HUES64 (cell line): ENCODE data around the gene TAF5L. TPM values are rescaled to one million over a fixed set of nuclear protein-coding genes. Genes with fewer than 3 reads are reported as not detected.

ENCODE experiments used
- H3K27ac ChIP-seq: 2 replicates; pipeline ENCODE4 v1.7.0; 2013; ENCODE audit warnings: low read depth, low read length, inconsistent platforms
- H3K27me3 ChIP-seq: 2 replicates; pipeline ENCODE4 v1.6.1; 2013; ENCODE audit warnings: mild to moderate bottlenecking, low read length; ENCODE audit not compliant: insufficient read depth
- H3K36me3 ChIP-seq: 2 replicates; pipeline ENCODE4 v1.6.1; 2013; ENCODE audit warnings: mild to moderate bottlenecking, low read length; ENCODE audit not compliant: insufficient read depth
- H3K4me1 ChIP-seq: 2 replicates; pipeline ENCODE4 v1.6.1; 2013; ENCODE audit warnings: mild to moderate bottlenecking, low read length, moderate library complexity; ENCODE audit not compliant: insufficient read depth
- H3K4me3 ChIP-seq: 2 replicates; pipeline ENCODE4 v1.5.1; 2013; ENCODE audit warnings: mild to moderate bottlenecking, low read length, moderate library complexity
- H3K9ac ChIP-seq: 2 replicates; pipeline ENCODE4 v1.6.1; 2013; ENCODE audit warnings: mild to moderate bottlenecking, low read depth, low read length
- H3K9me3 ChIP-seq: 2 replicates; pipeline ENCODE4 v1.6.1; 2013; ENCODE audit warnings: low read depth, low read length; ENCODE audit not compliant: insufficient read depth
- WGBS: fragments of 150-250, 120-280 bp; methylation state at CpG from one replicate; pipeline ENCODE4 v1.1.7; 2013; ENCODE audit warnings: missing lambda C conversion rate; 5-methylcytosine and 5-hydroxymethylcytosine counted together
- polyA plus RNA-seq, 2 experiments: library from polyadenylated mRNA; stranded (reverse); fragments of 50-300 nt; gene quantifications; one replicate each; pipeline ENCODE4 v1.2.3, GENCODE V29; 2013

TAF5L gene
- polyA plus RNA-seq (2013, experiment 1 of 2), result 21.2 TPM
- 17.9 TPM for polyA plus RNA-seq (2013, experiment 2 of 2)

DNA sequence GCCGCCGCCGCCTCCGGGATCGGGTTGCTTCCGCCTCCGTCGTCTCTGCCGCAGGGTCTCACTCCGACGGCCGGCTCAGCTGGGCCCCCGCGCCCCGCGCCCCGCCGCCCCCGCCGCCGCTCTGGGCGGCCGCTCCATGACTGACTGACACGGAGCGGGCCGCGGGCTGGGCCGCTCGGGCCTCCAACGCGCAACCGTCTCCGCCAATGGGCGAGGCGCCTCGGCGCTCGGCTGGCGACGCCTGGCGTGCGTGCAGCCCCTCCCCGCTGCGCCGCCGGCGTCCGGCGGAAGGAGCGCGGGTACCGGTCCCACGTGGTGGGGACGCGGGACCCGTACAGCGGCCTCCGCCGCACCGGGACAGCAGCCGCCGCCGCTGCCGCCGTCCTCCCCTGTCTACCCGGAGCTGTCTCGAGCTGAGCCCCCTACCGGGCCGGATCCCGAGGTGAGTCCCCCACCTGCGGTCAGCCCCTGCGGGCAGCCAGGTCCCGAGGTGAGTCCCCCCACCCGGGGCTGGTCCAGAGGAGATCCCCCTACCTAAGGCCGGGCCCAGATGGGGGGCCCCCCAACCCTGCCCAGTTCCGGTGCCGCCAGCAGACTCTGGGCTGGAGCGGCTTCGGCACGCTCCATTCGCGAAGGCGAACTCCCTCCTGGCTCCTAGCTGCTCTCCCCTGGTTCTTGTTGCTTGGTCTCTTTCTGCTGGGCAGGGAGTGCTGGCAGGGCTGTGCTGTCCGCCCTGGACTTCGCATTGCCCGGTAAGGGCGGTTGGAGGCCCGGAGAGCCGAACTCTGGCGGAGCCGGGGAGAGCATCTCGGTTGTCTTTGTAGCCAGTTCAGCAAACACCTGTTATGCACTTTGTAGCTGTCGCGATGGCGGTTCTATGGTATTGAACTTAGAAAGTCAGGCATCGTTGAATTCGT is at the start of gene TAF5L, which contains the start of gene URB2:
Gene TAF5L, minus strand, starts transcription at position 208 of the 917 bp plus-strand sequence. CDS start 11,640 bp downstream, outside the sequence.
Gene URB2, plus strand, starts transcription at position 333 of the 917 bp plus-strand sequence. CDS start 1,387 bp downstream, outside the sequence.
- WGBS, result under 1% methylated on average over 97 of the region's 97 CpGs

DNA sequence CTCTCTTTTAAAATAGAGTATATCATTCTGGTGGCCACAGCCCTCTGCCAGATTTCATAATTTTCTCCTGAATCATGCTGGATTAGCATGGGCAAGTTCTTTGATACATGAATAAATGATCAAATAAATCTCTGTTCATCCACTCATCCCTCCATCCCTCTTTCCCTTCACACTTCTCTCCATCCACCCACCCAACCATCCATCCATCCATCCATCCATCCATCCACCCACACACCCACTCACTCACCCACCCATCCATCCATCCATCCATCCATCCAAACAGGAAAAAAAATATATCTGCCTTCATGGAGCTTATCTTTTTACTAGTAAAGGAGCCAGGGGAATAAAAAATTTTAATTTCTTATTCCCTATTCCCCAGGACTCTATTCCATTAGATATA is 49.5 kb upstream of the TAF5L start:
- no peak overlapping the region for H3K27ac ChIP-seq
- no peaks in the 10 kb centered on the region for H3K36me3 ChIP-seq
- H3K4me1 ChIP-seq, result no peaks in the 10 kb centered on the region
- H3K27me3 ChIP-seq, result no peaks in the 10 kb centered on the region
- no peaks in the 10 kb centered on the region; the same call in 1 of the 2 replicates for H3K9me3 ChIP-seq
- no peak overlapping the region for H3K4me3 ChIP-seq
- no peak overlapping the region for H3K9ac ChIP-seq

More for the DNA sequence above, at the start of gene TAF5L, which contains the start of gene URB2:
- H3K27me3 ChIP-seq, result no peaks in the 10 kb centered on the region
- H3K4me3 ChIP-seq, result peak within 1 kb of the TSS; percentile 99
- no peaks in the 10 kb centered on the region for H3K9me3 ChIP-seq
- peak within 1 kb of the TSS; percentile 89 for H3K9ac ChIP-seq
- H3K4me1 ChIP-seq, result peaks cover 15% of the 10 kb centered on the region
- H3K27ac ChIP-seq, result peak within 1 kb of the TSS; percentile 92
- peaks cover 22% of the 10 kb centered on the region for H3K36me3 ChIP-seq

DNA sequence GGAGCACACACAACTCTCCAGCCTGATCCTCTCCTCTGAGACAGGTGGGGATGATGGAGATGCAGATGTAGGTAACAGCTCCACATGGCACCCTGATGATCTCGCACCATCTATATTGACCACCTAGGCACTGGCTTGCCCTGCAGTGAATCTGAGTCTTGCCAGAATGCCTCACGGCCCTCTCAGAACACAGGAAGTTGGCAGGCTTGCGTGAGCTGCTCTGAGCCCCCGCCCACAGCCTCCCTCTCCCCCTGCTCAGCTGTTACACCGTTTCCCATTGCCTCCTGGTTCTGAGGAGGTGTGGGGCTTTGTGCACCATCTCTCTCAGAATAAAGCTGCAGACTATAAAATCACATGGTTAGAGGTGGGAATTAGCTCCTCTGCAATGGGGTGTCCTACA is 48.1 kb upstream of the TAF5L start:
- Histone ChIP-seq H3K4me3 (no peak overlapping the region), H3K9me3 (no peaks in the 10 kb centered on the region), H3K4me1 (no peaks in the 10 kb centered on the region), H3K27ac (no peak overlapping the region), H3K36me3 (no peaks in the 10 kb centered on the region), H3K27me3 (no peaks in the 10 kb centered on the region), H3K9ac (no peak overlapping the region)
- WGBS, result 92% methylated on average over 4 of the region's 5 CpGs

DNA sequence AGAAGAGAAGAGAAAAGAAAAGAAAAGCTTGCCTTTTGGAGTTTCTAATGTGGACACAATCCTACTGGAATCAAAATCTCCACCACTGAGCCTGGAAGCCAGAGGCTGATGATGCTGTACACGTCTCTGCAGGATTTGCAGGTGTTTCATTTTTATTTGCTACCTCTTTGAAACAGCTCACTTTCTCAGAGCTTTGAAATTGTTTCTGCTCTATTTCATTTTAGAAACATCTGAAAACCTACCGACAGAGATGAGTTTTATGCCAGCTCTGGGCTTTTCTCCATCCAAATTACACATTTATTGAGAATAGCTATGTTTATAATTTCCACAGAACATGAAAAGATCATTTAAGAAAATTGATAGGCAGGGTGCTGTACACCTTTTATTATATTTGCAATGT is 46.3 kb upstream of the TAF5L start:
- no peak overlapping the region for H3K4me3 ChIP-seq
- no peak overlapping the region for H3K27ac ChIP-seq

DNA sequence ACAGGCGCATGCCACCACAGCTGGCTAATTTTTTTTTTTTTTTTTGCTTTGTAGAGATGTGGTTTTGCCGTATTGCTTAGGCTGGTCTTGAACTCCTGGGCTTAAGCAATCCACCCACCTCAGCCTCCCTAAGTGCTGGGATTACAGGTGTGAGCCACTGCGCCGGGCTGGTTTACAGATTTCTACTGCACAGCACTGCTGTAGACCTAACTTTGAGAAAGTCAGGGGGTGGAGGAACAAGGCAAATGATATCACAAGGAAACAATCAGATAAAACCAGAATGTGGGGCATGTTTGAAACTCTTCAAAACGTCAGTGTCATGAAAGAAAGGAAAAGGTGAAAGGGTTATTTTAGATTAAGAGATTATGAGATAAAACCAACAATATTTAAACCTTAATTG is 45.4 kb upstream of the TAF5L start:
- Histone ChIP-seq H3K27ac (no peak overlapping the region), H3K27me3 (no peaks in the 10 kb centered on the region), H3K4me1 (no peaks in the 10 kb centered on the region), H3K4me3 (no peak overlapping the region), H3K36me3 (no peaks in the 10 kb centered on the region), H3K9me3 (no peaks in the 10 kb centered on the region), H3K9ac (no peak overlapping the region)
- WGBS, result 96% methylated on average over 4 of the region's 5 CpGs

More for the DNA sequence above, 46.3 kb upstream of the TAF5L start:
- Histone ChIP-seq H3K27me3 (no peaks in the 10 kb centered on the region), H3K4me1 (no peaks in the 10 kb centered on the region), H3K36me3 (no peaks in the 10 kb centered on the region), H3K9ac (no peak overlapping the region), H3K9me3 (no peaks in the 10 kb centered on the region)
- 89% methylated on average over 2 of the region's 2 CpGs for WGBS

DNA sequence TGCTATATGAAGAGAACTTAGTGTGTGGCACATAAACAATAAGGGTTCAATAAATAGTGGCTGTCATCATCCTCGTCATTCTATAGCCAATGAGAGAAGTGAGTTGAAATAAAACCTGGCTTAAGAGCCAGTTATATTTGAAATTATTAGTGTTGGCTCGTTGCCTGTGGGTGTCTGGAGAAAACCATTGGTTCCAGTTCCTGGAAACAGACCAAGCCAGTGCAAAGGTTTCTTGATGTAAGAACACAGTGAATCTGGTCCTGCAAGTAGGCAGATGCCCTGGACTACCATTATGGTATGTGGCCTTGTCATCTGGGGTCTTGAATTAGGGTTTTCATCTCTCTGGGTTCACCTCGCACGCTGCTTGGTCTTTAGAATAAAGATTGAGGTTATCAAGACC is 43.4 kb upstream of the TAF5L start:
- Histone ChIP-seq H3K9ac (no peak overlapping the region), H3K27me3 (no peaks in the 10 kb centered on the region), H3K4me1 (no peaks in the 10 kb centered on the region), H3K27ac (no peak overlapping the region), H3K36me3 (no peaks in the 10 kb centered on the region), H3K9me3 (no peaks in the 10 kb centered on the region), H3K4me3 (no peak overlapping the region)
- WGBS, result 94% methylated on average over 4 of the region's 4 CpGs

DNA sequence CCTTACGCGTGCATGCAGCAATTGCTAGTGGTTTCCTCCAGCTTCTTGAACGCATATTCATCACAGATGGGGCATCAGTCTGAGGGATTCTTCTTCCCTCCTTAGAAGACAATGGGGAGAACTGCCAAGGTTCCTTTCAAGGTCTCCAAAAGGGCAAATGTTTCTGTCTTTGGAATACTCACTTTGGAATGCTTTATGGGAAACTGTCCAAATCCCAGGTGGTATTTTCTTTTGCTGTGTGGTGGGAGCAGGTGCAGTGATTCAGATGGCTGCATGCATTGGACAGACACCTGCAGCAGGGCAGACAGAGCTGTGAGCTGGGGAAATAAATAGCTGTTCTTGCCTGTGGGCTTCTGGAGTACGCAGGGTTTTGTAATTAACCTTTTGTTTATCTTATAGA is 40.7 kb upstream of the TAF5L start:
- peaks cover 8% of the 10 kb centered on the region for H3K36me3 ChIP-seq
- H3K27ac ChIP-seq, result no peak overlapping the region
- 94% methylated on average over 4 of the region's 4 CpGs for WGBS
- H3K9ac ChIP-seq, result no peak overlapping the region
- H3K9me3 ChIP-seq, result no peaks in the 10 kb centered on the region
- no peak overlapping the region for H3K4me3 ChIP-seq
- H3K27me3 ChIP-seq, result no peaks in the 10 kb centered on the region
- no peaks in the 10 kb centered on the region for H3K4me1 ChIP-seq

DNA sequence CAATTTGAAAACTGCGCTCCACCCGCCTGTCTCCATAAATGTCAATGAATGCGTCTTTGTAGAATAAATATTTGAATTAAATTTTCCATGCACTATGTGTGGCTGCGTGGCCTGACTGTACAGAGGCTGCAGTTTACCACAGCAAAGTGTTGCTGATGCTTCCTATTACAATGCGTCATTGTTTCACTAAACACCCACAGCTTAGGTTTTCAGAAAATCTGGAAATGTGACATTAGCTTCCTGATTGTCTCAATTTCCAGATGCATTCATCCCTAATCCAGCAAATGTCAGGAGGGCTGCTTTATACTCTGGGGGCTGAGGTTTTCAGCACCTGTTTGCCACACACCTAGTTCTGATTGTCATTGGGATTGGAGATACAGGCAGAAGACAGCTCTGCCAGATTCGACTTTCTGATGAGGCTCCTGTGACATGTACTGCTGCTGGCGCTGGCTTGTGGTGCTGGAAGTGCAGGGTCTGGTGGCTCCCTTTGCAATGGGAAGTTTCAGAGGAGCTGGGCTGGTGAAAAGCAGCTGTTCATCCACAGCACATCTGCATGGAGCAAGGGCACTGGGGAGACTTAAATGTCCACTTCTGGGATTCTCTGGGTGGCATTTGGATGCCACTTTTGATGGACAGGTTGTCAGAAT is 40.1 kb upstream of the TAF5L start:
- Histone ChIP-seq H3K27me3 (no peaks in the 10 kb centered on the region), H3K27ac (no peak overlapping the region), H3K36me3 (peaks cover 11% of the 10 kb centered on the region), H3K9me3 (no peaks in the 10 kb centered on the region), H3K4me3 (no peak overlapping the region), H3K9ac (no peak overlapping the region), H3K4me1 (no peaks in the 10 kb centered on the region)
- 95% methylated on average over 7 of the region's 7 CpGs for WGBS

DNA sequence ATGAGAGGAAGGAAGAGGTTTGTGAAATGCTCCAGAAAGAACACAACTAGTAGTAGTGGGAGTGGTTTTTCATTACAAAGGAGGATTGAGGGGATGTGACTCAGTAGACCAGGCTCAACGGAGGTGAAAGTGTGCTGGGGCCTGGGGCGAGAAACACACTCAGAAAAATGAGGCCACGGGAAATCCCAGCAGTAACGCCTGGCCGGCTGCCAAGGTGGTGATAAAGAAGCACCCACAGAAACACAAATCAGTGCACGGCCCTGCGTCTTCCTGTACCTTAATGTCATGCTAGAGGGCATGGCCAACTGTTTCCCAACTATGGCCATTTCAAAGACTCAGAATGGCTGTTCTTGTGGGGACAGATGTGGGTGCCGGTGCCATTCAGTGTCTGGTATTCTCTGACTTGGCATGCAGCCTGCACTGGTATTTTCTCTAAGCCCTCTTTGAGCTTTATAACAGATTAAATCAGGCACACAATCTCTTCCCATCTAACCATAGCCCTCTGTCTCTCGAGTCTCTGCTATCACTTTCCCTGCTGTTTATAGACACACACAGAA is 38.3 kb upstream of the TAF5L start:
- Histone ChIP-seq H3K36me3 (peaks cover 28% of the 10 kb centered on the region), H3K27ac (no peak overlapping the region), H3K4me1 (no peaks in the 10 kb centered on the region), H3K9me3 (no peaks in the 10 kb centered on the region), H3K4me3 (no peak overlapping the region), H3K9ac (no peak overlapping the region), H3K27me3 (no peaks in the 10 kb centered on the region)
- 93% methylated on average over 9 of the region's 9 CpGs for WGBS

DNA sequence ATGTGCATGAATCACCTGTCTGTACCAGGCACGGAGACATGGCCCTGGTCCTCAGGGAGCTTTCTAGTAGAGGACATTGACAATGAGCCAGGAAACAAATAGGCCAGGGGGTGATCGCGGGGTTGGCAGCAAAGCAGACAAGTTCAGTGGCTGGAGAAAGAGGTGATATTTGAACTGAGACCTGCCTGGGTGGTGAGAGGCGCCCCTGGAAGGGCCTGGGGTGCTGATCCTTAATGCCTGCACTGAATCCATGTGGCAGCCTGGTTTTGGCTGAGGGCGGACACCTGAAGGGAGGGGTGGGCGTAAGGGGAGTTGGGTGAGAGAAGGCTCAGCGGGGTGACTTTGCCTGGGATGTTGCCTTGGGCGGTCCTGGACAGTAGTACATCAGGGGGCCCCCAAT is 36.0 kb upstream of the TAF5L start:
- H3K9me3 ChIP-seq, result no peaks in the 10 kb centered on the region
- H3K4me1 ChIP-seq, result no peaks in the 10 kb centered on the region
- H3K27me3 ChIP-seq, result no peaks in the 10 kb centered on the region
- H3K9ac ChIP-seq, result no peak overlapping the region
- no peak overlapping the region for H3K27ac ChIP-seq
- WGBS, result 98% methylated on average over 8 of the region's 8 CpGs
- H3K4me3 ChIP-seq, result no peak overlapping the region
- peaks cover 51% of the 10 kb centered on the region for H3K36me3 ChIP-seq
